ENCODE measurements around the gene IKBIP.
A peak's percentile ranks its signal among the peaks of the same experiment; 100 is the strongest.

IKBIP gene, protein sequence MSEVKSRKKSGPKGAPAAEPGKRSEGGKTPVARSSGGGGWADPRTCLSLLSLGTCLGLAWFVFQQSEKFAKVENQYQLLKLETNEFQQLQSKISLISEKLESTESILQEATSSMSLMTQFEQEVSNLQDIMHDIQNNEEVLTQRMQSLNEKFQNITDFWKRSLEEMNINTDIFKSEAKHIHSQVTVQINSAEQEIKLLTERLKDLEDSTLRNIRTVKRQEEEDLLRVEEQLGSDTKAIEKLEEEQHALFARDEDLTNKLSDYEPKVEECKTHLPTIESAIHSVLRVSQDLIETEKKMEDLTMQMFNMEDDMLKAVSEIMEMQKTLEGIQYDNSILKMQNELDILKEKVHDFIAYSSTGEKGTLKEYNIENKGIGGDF

DNA sequence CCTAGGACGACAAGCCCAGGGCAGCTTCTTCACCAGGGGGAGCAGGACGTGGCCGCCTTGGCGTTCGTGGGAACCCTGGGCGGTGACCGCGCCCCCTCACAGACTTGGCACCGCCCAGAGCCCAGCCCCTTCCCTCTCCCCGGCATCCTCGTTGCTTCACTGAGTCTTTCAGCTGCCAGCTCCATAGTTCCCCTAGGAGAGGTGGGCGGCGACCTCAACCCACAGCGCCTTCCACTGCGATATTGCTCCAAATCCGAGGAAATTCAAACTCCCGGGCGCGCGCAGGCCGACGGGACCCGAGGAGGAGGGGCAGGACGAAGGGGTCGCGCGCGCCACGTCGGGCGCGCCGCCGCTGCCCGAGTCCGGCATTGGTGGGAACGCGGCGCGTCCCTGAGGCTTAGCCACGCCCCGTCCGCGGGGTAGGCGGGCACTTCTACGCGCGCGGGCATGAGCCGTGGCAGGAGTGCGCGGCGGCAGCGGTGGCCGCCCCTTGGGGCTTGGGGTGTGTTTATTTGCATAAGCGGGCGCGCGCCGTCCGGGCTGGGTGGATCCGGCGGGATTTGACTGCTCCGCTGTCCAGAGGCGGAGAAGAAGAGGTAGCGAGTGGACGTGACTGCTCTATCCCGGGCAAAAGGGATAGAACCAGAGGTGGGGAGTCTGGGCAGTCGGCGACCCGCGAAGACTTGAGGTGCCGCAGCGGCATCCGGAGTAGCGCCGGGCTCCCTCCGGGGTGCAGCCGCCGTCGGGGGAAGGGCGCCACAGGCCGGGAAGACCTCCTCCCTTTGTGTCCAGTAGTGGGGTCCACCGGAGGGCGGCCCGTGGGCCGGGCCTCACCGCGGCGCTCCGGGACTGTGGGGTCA is at the start of gene IKBIP, which contains the start of gene APAF1:
TSS of gene IKBIP (minus strand) at position 77 of the 860 bp plus-strand sequence. CDS start 87 bp downstream, outside the sequence.
TSS of gene APAF1 (plus strand) at position 579 of the 860 bp plus-strand sequence. CDS start 3,070 bp downstream, outside the sequence.
- peak; percentile 91 for ATAC-seq

DNA sequence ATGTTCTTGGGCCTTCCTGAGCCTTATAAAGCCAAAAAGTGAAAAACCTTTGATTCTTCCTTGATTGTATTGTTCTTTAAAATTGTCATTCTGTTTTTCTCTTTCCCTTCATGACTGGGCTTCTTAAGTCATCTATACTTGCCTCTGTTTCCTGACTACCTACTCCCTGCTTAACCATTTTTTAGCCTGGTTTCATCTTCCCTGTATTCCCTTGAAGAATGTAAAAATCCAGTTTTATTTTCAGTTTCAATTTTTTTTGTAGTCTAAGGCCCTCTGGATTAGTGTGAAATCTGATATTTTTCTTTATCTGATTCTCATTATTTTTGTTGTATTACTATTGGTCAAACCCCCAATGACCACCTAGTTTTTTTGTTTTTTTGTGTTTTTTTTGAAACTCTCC is 46.8 kb upstream of the IKBIP start:
- no peak for ATAC-seq
- no peak for TF ChIP-seq ZFP3 (CRISPR knock-in tag; IDR thresholded peaks at IDR 0.05)
- no peak for TF ChIP-seq BACH2 (CRISPR knock-in tag; IDR thresholded peaks at IDR 0.05; ENCODE audit: borderline replicate concordance)
- TF ChIP-seq ZNF8 (CRISPR knock-in tag; IDR thresholded peaks at IDR 0.05), result no peak
- no peak for TF ChIP-seq TOX (CRISPR knock-in tag; IDR thresholded peaks at IDR 0.05; ENCODE audit: borderline replicate concordance)

More for the DNA sequence above, at the start of gene IKBIP, which contains the start of gene APAF1:
- TF ChIP-seq, protein P1, sequence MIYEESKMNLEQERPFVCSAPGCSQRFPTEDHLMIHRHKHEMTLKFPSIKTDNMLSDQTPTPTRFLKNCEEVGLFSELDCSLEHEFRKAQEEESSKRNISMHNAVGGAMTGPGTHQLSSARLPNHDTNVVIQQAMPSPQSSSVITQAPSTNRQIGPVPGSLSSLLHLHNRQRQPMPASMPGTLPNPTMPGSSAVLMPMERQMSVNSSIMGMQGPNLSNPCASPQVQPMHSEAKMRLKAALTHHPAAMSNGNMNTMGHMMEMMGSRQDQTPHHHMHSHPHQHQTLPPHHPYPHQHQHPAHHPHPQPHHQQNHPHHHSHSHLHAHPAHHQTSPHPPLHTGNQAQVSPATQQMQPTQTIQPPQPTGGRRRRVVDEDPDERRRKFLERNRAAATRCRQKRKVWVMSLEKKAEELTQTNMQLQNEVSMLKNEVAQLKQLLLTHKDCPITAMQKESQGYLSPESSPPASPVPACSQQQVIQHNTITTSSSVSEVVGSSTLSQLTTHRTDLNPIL (CRISPR knock-in tag; IDR thresholded peaks at IDR 0.05; ENCODE audit: low read depth), result no peak
- TF ChIP-seq OSR1 (CRISPR knock-in tag; IDR thresholded peaks at IDR 0.05), result no peak
- TF ChIP-seq, protein P2, sequence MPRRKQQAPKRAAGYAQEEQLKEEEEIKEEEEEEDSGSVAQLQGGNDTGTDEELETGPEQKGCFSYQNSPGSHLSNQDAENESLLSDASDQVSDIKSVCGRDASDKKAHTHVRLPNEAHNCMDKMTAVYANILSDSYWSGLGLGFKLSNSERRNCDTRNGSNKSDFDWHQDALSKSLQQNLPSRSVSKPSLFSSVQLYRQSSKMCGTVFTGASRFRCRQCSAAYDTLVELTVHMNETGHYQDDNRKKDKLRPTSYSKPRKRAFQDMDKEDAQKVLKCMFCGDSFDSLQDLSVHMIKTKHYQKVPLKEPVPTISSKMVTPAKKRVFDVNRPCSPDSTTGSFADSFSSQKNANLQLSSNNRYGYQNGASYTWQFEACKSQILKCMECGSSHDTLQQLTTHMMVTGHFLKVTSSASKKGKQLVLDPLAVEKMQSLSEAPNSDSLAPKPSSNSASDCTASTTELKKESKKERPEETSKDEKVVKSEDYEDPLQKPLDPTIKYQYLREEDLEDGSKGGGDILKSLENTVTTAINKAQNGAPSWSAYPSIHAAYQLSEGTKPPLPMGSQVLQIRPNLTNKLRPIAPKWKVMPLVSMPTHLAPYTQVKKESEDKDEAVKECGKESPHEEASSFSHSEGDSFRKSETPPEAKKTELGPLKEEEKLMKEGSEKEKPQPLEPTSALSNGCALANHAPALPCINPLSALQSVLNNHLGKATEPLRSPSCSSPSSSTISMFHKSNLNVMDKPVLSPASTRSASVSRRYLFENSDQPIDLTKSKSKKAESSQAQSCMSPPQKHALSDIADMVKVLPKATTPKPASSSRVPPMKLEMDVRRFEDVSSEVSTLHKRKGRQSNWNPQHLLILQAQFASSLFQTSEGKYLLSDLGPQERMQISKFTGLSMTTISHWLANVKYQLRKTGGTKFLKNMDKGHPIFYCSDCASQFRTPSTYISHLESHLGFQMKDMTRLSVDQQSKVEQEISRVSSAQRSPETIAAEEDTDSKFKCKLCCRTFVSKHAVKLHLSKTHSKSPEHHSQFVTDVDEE (CRISPR knock-in tag; IDR thresholded peaks at IDR 0.05), result peak; percentile 10; the same call in 1 of the 2 replicates

DNA sequence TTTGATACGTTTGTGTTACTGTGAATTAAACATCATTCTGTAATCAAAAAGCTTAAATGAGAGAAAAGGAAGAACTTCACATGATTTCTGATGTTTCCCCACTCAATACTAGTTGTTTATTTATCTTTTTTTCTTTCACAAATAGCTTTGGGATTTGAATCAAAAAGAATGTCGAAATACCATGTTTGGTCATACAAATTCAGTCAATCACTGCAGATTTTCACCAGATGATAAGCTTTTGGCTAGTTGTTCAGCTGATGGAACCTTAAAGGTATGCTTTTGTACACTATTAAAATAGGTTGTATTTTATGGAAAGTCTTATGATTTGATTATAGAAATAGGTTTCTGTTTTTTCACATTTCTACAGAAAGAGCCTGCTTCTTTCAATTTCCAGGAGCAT is 42.0 kb upstream of the IKBIP start:
- no peak for TF ChIP-seq ZNF70 (CRISPR knock-in tag; IDR thresholded peaks at IDR 0.05)
- TF ChIP-seq ISL1 (CRISPR knock-in tag; IDR thresholded peaks at IDR 0.05), result no peak
- TF ChIP-seq, protein P3, sequence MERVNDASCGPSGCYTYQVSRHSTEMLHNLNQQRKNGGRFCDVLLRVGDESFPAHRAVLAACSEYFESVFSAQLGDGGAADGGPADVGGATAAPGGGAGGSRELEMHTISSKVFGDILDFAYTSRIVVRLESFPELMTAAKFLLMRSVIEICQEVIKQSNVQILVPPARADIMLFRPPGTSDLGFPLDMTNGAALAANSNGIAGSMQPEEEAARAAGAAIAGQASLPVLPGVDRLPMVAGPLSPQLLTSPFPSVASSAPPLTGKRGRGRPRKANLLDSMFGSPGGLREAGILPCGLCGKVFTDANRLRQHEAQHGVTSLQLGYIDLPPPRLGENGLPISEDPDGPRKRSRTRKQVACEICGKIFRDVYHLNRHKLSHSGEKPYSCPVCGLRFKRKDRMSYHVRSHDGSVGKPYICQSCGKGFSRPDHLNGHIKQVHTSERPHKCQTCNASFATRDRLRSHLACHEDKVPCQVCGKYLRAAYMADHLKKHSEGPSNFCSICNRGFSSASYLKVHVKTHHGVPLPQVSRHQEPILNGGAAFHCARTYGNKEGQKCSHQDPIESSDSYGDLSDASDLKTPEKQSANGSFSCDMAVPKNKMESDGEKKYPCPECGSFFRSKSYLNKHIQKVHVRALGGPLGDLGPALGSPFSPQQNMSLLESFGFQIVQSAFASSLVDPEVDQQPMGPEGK (CRISPR knock-in tag; IDR thresholded peaks at IDR 0.05; ENCODE audit: borderline replicate concordance), result no peak
- TF ChIP-seq TOX (CRISPR knock-in tag; IDR thresholded peaks at IDR 0.05; ENCODE audit: borderline replicate concordance), result no peak
- TF ChIP-seq ZNF565 (CRISPR knock-in tag; conservative IDR thresholded peaks at IDR 0.05; ENCODE audit: low read depth), result no peak
- no peak for TF ChIP-seq SNAI2 (CRISPR knock-in tag; IDR thresholded peaks at IDR 0.05)
- no peak for TF ChIP-seq ZFP30 (CRISPR knock-in tag; IDR thresholded peaks at IDR 0.05)
- no peak for TF ChIP-seq PPARA (CRISPR knock-in tag; IDR thresholded peaks at IDR 0.05; ENCODE audit: borderline replicate concordance)
- TF ChIP-seq ZFP3 (CRISPR knock-in tag; IDR thresholded peaks at IDR 0.05), result no peak
- no peak for TF ChIP-seq RARB (CRISPR knock-in tag; IDR thresholded peaks at IDR 0.05)
- no peak for TF ChIP-seq ZNF8 (CRISPR knock-in tag; IDR thresholded peaks at IDR 0.05)
- no peak for TF ChIP-seq OSR1 (CRISPR knock-in tag; IDR thresholded peaks at IDR 0.05)
- TF ChIP-seq, protein P4, sequence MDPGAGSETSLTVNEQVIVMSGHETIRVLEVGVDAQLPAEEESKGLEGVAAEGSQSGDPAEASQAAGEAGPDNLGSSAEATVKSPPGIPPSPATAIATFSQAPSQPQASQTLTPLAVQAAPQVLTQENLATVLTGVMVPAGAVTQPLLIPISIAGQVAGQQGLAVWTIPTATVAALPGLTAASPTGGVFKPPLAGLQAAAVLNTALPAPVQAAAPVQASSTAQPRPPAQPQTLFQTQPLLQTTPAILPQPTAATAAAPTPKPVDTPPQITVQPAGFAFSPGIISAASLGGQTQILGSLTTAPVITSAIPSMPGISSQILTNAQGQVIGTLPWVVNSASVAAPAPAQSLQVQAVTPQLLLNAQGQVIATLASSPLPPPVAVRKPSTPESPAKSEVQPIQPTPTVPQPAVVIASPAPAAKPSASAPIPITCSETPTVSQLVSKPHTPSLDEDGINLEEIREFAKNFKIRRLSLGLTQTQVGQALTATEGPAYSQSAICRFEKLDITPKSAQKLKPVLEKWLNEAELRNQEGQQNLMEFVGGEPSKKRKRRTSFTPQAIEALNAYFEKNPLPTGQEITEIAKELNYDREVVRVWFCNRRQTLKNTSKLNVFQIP (CRISPR knock-in tag; IDR thresholded peaks at IDR 0.05; ENCODE audit: borderline replicate concordance, low read depth), result no peak
- TF ChIP-seq ESRRG (CRISPR knock-in tag; IDR thresholded peaks at IDR 0.05), result no peak
- no peak for TF ChIP-seq CSDC2 (CRISPR knock-in tag; IDR thresholded peaks at IDR 0.05)
- TF ChIP-seq GLIS3 (CRISPR knock-in tag; IDR thresholded peaks at IDR 0.05), result no peak
- TF ChIP-seq ARNTL (CRISPR knock-in tag; IDR thresholded peaks at IDR 0.05; ENCODE audit: borderline replicate concordance, low read depth), result no peak
- TF ChIP-seq BACH2 (CRISPR knock-in tag; IDR thresholded peaks at IDR 0.05; ENCODE audit: borderline replicate concordance), result no peak
- TF ChIP-seq, protein P5, sequence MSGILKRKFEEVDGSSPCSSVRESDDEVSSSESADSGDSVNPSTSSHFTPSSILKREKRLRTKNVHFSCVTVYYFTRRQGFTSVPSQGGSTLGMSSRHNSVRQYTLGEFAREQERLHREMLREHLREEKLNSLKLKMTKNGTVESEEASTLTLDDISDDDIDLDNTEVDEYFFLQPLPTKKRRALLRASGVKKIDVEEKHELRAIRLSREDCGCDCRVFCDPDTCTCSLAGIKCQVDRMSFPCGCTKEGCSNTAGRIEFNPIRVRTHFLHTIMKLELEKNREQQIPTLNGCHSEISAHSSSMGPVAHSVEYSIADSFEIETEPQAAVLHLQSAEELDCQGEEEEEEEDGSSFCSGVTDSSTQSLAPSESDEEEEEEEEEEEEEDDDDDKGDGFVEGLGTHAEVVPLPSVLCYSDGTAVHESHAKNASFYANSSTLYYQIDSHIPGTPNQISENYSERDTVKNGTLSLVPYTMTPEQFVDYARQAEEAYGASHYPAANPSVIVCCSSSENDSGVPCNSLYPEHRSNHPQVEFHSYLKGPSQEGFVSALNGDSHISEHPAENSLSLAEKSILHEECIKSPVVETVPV (CRISPR knock-in tag; IDR thresholded peaks at IDR 0.05), result no peak
- no peak for ATAC-seq

Measured in SK-N-SH treated with all-trans-retinoic acid at 6 μM for 48 hours (cell line).